Neural crest cell (in vitro differentiated cells): ENCODE results near the gene STX3. TPM values are rescaled to one million over a fixed set of nuclear protein-coding genes. Genes with fewer than 3 reads are reported as not detected.

Experiments used
- DNase-seq: peaks from one replicate; pipeline ENCODE4 v3.0.0; 2021; ENCODE audit warnings: low read depth, mixed read lengths, low spot score
- H3K27ac Mint-ChIP-seq: one replicate; pipeline ENCODE4 v1.8.0; 2021; ENCODE audit warnings: mild to moderate bottlenecking, mixed read lengths; ENCODE audit not compliant: unreplicated experiment
- H3K27me3 Mint-ChIP-seq: 2 replicates; pipeline ENCODE4 v1.8.0; 2021; ENCODE audit warnings: low read depth, mild to moderate bottlenecking, mixed read lengths
- H3K36me3 Mint-ChIP-seq: 2 replicates; pipeline ENCODE4 v1.8.0; 2021; ENCODE audit warnings: low read depth, mild to moderate bottlenecking, mixed read lengths
- H3K4me1 Mint-ChIP-seq: 2 replicates; pipeline ENCODE4 v1.8.0; 2021; ENCODE audit warnings: mixed read lengths
- H3K4me3 Mint-ChIP-seq: one replicate; pipeline ENCODE4 v1.8.0; 2021; ENCODE audit warnings: mild to moderate bottlenecking, mixed read lengths
- H3K9me3 Mint-ChIP-seq: 2 replicates; pipeline ENCODE4 v1.8.0; 2021; ENCODE audit warnings: mixed read lengths
- total RNA-seq: library from RNA; stranded (reverse); gene quantifications from 2 replicates; pipeline ENCODE4 v1.2.1, GENCODE V29; 2021
- TF ChIP-seq, protein P1 (sequence below): fragments of 200-600 bp; sonication (generic); conservative IDR thresholded peaks from 2 replicates; pipeline ENCODE4 v1.5.0; 2021; ENCODE audit warnings: antibody characterized with exemption, mild to moderate bottlenecking

The STX3 gene
- total RNA-seq, 1 donor from 2014 or later: 6.5 TPM

DNA sequence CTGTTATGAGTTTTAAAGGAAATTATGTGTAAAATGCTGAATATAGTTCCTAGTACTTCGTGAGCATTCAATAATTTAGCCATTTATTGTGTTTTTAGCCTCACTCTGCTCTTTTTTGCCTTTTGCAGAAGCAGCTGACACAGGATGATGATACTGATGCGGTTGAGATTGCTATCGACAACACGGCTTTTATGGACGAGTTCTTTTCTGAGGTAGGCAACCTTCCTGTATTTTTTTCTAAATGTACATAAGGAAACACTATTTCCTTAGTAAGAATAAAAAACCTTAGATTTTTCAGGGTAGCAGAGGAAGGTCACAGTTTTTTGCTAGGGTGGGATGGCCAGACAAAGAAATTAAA is 17.9 kb downstream of the STX3 start:
- Mint-ChIP-seq H3K27ac (no peak overlapping the region), H3K27me3 (no peaks in the 10 kb centered on the region), H3K9me3 (no peaks in the 10 kb centered on the region), H3K4me3 (no peak overlapping the region), H3K4me1 (no peaks in the 10 kb centered on the region), H3K36me3 (no peaks in the 10 kb centered on the region)
- TF ChIP-seq, protein P1, sequence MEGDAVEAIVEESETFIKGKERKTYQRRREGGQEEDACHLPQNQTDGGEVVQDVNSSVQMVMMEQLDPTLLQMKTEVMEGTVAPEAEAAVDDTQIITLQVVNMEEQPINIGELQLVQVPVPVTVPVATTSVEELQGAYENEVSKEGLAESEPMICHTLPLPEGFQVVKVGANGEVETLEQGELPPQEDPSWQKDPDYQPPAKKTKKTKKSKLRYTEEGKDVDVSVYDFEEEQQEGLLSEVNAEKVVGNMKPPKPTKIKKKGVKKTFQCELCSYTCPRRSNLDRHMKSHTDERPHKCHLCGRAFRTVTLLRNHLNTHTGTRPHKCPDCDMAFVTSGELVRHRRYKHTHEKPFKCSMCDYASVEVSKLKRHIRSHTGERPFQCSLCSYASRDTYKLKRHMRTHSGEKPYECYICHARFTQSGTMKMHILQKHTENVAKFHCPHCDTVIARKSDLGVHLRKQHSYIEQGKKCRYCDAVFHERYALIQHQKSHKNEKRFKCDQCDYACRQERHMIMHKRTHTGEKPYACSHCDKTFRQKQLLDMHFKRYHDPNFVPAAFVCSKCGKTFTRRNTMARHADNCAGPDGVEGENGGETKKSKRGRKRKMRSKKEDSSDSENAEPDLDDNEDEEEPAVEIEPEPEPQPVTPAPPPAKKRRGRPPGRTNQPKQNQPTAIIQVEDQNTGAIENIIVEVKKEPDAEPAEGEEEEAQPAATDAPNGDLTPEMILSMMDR: no peak
- DNase-seq: no peak

DNA sequence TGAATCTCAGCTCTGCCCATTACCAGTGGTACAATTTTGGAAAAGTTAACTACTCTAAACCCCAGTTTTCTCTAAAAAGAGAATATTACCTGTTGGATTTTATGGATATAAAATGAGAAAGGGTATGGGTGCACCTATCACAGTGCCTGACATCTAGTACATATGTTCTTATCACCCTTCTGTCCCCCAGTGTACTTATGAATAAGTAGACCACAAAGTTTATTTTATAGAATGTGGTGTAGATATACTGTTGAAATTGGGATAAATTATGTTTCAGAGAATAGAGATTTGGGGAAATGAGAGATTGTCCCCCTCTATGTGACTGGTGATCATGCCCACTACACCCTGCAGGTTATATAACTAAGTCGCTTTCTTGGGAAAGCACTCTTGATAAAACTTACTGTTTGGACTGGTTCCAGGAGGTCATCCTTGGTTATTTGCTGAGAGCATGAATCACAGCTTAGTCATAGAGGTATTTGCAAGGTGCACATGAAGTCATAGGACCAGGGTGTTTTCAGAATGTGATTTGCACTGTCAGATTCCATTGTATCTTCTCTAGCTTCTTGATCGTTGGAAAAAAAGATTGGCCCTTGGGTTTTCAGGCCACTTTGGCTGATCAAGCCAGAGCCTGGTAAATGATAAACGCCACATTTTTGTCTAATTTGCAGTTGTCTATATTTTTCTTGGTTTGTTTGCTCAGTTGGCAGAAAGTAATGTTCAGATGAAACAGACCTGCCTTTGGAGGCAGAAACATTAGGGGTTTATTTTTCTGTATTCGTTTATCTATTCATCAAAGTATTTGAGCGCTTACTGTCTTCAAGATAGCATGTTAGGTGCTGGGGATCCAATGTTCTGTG is 21.3 kb downstream of the STX3 start:
- no peaks in the 10 kb centered on the region for H3K36me3 Mint-ChIP-seq
- H3K4me1 Mint-ChIP-seq: no peaks in the 10 kb centered on the region
- no peaks in the 10 kb centered on the region for H3K9me3 Mint-ChIP-seq
- no peak overlapping the region for H3K4me3 Mint-ChIP-seq
- no peak for DNase-seq
- H3K27ac Mint-ChIP-seq: no peak overlapping the region
- TF ChIP-seq, protein P1: no peak
- H3K27me3 Mint-ChIP-seq: no peaks in the 10 kb centered on the region

DNA sequence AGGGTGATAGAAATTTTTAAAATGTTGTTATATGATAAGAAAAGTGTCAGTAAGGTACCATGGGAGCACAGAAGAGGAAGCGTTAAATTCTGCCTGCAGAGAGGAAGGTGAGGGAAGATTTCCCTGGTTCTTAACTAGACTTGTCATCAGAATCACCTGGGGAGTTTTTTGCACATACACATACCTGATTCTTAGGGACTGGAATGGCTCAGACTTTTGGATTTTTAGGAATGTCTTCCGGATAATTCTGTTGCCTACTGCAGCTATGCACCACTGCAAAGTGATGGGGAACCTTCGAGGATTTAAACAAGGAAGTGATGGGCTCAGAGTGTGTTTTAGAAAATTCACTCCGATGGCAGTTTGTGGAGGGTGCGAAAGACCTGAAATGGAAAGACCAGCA is 21.9 kb downstream of the STX3 start:
- H3K4me1 Mint-ChIP-seq: no peaks in the 10 kb centered on the region
- TF ChIP-seq, protein P1: no peak
- no peaks in the 10 kb centered on the region for H3K27me3 Mint-ChIP-seq
- H3K36me3 Mint-ChIP-seq: no peaks in the 10 kb centered on the region
- H3K4me3 Mint-ChIP-seq: no peak overlapping the region
- no peaks in the 10 kb centered on the region for H3K9me3 Mint-ChIP-seq
- no peak for DNase-seq
- no peak overlapping the region for H3K27ac Mint-ChIP-seq

DNA sequence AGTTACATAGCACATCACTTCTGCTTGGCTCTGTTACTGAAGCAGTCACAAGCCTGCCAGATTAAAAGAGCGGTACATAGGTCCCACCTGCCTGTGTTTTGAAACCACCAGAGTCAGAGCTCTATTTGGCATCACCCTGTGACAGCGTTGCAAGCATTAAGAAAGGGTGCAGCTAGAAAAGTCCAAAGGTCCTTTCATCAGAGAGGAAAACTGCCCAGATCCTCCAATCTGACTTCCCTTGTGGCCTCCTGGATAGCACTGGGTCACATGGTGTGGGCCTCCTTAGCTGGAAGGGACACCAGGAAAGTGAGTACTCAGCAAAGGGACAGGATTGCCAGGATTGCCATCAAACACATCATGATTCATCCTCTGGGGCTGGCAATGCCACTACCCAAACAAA is 22.9 kb downstream of the STX3 start:
- TF ChIP-seq, protein P1: no peak
- Mint-ChIP-seq H3K27me3 (no peaks in the 10 kb centered on the region), H3K27ac (no peak overlapping the region)

DNA sequence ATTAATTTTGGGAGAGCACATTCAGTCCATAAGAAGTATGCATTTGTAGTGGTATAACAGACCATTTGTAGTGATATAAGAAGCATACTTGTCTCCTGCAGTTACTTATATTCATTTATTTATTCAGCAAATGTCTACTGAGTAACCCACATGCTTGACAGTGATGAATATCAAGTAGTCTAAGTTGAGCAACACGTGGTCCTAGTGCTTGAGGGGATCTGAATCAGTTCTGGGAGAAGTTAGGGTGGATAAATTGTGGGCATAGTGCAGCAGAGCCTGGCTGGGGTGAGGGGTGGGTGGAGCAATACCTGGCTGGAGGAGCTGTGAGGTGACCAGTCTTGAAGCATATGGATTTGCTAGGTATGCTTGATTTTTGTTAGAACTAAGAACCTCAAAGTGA is 24.3 kb downstream of the STX3 start:
- H3K27ac Mint-ChIP-seq: no peak overlapping the region
- TF ChIP-seq, protein P1: no peak
- H3K4me1 Mint-ChIP-seq: no peaks in the 10 kb centered on the region
- H3K36me3 Mint-ChIP-seq: no peaks in the 10 kb centered on the region
- H3K9me3 Mint-ChIP-seq: no peaks in the 10 kb centered on the region
- H3K4me3 Mint-ChIP-seq: no peak overlapping the region
- DNase-seq: no peak
- no peaks in the 10 kb centered on the region for H3K27me3 Mint-ChIP-seq

More for the DNA sequence above, 22.9 kb downstream of the STX3 start:
- no peak overlapping the region for H3K4me3 Mint-ChIP-seq
- no peak for DNase-seq
- no peaks in the 10 kb centered on the region for H3K36me3 Mint-ChIP-seq
- no peaks in the 10 kb centered on the region for H3K4me1 Mint-ChIP-seq
- no peaks in the 10 kb centered on the region for H3K9me3 Mint-ChIP-seq
